HG02623 (cell line): Measurements from ENCODE around the gene GRIP1.

Experiments
- ATAC-seq: cut with Tn5 transposase; IDR thresholded peaks from one replicate; pipeline ENCODE4 v1.9.1; 2021; ENCODE audit warnings: moderate library complexity; ENCODE audit not compliant: unreplicated experiment

The GRIP1 gene

DNA sequence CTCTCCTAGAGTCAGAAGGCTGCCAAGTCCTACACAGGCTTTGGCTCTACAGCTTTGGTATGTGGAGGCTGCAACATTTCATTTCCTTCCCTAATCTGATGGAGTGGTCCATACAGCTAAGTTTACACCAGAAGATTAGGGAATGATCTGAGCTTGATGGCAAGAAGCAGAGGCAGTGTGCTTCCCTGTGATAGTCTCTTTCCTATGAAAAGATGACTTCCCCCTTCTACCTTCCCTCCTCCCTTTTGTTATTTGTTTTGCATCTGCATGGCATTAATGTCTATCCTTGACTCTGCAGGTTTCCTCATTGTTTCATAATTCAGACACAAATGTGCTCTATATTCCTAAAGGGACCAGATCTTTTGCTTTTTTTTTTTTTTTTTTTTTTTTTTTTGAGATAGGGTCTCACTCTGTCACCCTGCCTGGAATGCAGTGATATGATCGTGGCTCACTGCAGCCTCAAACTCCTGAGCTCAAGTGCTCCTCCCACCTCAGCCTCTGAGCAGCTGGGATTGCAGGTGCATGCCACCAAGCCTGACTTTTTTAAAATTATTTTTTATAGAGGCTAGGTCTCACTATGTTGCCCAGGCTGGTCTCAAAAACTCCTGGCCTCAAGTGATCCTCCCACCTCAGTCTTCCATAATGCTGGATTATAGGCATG lies 76.3 kb downstream of the GRIP1 start:
- ATAC-seq, result no peak

DNA sequence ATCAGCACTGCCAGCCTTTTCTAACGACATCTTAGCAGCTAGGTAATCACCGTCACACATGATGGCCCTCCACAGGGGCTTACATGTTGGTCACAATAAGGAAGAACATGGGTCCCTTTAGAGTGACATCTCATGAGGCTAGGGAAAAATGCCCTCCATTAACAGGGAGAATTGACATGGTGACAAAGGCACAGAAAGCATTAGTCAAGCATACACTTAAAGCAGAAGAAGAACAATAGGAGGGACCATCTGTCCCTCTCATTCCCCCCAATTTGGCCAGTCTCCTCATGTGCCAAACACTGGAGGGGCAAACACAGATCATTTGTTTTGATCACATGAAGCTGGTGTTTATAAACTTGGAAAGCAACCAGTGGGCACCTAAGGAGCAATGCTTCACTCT lies 78.0 kb downstream of the GRIP1 start:
- no peak for ATAC-seq

- ATAC-seq, result no peak
These were observed 79.1 kb downstream of the GRIP1 start for GRCh38 chr12:66599816-66600215.

DNA sequence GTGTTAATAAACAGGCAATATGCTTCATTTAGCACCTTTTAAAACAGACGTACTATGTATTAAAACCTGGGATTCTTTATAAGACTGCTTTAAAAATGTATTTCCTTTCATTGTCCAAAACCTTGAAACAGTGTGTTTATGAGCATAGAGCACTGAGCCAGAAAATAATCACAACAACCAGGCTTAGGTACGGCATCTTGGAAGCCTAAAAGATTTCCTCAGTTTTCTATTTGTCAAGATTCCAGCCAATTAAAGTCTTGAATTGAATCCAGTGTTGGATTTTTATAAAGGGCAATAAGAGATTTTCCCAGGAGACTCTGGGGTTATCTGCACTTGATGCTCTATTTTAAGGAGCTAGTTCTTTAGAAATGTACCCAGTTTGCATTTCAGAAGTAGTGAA lies 80.3 kb downstream of the GRIP1 start:
- ATAC-seq, result no peak

GRCh38 chr12:66598079-66598478 lies 80.8 kb downstream of the GRIP1 start:
- ATAC-seq, result no peak

GRCh38 chr12:66596199-66596598 lies 82.7 kb downstream of the GRIP1 start:
- no peak for ATAC-seq

GRCh38 chr12:66594688-66595087 lies 84.2 kb downstream of the GRIP1 start:
- ATAC-seq, result no peak

DNA sequence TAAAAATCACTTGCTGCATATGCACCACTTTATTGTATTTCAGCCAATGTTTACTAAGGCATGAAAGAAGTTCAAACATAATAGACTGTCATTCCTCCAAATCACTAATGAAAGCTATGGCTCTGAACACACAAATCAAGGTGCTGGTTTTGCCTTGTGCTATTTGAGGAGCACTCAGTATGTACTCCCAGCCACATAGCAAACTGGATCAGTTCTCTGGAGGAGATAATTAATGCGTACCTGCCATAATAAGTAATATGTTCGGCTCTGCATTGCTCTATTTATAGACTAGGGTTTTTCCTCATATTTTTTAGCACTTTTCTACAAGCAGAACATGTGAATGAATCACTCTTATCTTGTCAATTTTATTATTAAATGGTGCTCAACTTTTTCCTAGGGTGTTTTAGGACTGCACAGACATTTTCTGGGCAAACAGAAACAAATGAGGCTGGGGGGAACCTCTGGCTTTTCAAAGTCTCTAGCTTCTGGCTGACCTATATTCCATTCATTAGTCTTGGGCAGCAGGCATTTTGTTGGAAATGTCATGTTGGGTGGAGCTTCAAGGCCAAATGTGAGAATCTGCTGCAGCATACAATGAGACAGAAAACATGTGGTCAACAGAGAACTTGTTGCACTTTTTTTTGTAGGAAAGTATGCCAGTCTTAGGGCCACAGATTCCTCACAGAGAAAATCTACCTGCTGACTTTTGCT lies 88.4 kb downstream of the GRIP1 start:
- no peak for ATAC-seq

DNA sequence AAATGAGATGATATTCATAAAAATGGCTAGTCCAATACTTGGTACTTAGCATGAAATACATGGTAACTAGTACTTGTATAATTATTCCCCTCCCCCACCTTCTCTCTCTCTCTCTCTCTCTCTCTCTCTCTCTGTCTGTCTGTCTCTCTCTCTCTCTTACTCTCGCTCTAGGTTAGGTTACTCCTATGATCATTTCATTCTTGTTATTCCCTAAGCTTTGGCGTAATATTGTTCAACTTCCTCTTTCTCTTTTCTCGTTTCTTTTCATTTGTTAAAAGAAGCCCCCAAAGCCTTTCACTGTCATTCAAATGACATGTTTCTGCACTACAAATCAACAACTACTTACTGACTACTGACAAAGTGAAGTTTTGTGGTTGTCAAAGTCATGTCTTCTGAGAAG lies 89.8 kb downstream of the GRIP1 start:
- ATAC-seq, result no peak

- no peak for ATAC-seq
These were observed 91.0 kb downstream of the GRIP1 start for GRCh38 chr12:66587912-66588311.

DNA sequence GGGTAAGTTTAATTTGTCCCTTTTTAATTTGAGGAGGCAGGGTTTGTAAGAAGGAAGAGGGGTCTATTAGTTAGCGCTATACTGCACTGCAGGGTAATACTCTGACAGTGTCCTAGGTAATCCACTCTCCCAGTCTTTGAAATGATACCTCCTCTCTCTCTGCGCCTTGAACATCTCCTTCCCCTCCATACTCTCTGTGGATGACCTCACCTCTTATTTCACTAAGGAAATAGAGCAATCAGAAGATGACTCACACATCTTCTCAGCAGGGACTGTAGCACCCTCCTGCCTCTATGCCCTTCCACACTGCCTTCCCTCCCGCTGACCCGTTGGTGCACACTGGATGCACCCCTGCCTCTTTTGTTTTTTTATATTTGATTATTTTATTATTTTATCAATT lies 94.2 kb downstream of the GRIP1 start:
- no peak for ATAC-seq

DNA sequence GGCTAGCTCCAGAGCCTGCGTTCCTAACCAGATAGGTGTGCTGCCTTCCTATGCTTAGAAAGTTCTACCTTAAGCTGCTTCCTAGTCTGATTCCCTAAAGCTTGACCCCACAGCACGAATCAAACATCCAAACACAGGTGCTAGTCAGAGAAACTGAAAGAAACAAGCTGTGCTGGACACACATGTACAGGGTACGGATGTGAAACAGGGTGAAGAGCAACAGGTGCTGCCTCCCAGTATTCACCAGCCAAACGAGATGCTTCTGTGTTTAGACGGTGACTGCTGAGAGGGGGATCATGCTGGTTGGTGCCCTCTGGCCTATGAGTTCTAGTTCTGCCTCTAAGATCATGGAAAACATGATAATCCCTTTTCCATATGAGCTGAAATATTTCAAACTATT lies 105.3 kb downstream of the GRIP1 start:
- no peak for ATAC-seq

DNA sequence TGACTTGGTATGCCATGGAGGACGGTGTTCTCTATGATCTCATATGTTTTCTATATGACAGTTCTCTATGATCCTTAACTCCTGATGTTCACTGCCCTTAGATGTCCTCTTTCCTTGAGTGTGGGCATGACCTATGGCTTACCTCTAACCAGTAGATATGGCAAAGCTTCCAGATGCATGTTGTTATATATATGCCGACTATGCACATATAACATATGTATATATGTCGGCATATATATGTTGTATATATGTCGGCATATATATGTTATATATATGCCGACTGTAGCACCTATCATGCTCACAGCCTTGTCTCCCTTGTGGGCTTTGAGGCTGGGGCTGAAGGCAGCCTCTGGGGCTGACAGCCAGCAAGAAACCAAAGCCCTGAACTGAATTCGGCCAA lies 106.0 kb downstream of the GRIP1 start:
- ATAC-seq, result no peak

GRCh38 chr12:66571361-66571915 lies 107.4 kb downstream of the GRIP1 start:
- no peak for ATAC-seq

GRCh38 chr12:66563220-66563619 lies 115.7 kb downstream of the GRIP1 start:
- no peak for ATAC-seq

GRCh38 chr12:66555113-66555512 lies 123.8 kb downstream of the GRIP1 start:
- no peak for ATAC-seq

DNA sequence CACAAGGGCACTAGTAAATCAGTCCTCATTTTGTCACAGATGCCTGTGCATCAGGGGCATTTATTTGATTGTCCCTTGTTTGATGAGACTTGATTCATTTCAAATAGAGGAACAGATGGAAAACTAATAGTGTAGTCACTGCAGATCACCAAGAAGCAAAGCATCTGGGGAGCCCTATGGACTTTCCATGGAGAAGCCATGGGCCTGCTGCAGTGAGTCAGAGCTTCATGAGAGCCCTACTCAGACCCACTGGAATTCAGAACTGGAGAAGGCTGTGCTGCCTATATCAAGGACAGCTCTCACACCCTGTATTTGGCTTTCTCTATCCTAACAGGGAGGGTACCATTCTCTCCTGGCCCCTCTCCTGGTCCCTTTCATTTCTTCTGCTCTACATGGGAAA lies 126.2 kb downstream of the GRIP1 start:
- no peak for ATAC-seq

DNA sequence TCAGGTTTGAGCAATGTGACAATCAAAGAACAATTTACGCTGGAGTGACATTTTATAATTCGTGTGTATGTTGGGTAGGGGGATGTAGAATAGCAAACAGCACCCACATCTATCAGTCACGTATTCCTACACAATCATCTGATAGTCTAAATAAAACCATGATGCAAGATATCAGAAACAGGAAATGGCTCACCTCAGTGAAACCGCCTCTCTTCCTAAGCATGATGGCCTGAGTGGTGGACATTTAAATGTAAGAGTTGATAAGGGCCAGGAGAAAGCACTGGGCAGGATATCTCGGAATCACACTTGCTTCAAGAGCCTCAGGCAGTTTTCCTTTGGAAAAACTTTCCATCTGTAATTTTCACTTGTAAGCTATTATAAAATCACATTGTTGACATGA lies 128.2 kb downstream of the GRIP1 start:
- no peak for ATAC-seq

- no peak for ATAC-seq
These were observed 129.9 kb downstream of the GRIP1 start for GRCh38 chr12:66549050-66549389.

- no peak for ATAC-seq
These were observed 130.4 kb downstream of the GRIP1 start for GRCh38 chr12:66548338-66549049.

DNA sequence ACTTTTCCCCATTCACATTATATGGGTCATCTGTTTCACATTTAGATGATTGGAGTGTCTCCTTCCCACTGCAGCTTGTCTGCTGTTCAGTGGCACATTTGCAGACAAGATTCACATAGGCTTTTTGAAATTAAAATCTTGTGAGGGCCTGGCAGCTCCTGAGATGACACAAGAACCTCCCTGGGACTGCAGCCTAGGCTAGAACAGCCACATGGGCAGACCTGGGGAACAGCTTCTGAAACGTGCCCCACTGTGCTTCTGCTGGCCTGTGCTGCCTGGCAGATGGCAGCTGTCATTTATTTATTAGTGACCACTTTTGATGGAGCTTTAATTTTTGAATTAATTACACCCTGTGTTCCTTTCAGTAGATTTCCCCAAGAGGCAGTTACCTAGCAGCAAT lies 137.4 kb downstream of the GRIP1 start:
- no peak for ATAC-seq

- ATAC-seq, result no peak
These were observed 139.4 kb downstream of the GRIP1 start for GRCh38 chr12:66539431-66539830.
